ENCODE measurements around the gene TBC1D8B.

Gene TBC1D8B

DNA sequence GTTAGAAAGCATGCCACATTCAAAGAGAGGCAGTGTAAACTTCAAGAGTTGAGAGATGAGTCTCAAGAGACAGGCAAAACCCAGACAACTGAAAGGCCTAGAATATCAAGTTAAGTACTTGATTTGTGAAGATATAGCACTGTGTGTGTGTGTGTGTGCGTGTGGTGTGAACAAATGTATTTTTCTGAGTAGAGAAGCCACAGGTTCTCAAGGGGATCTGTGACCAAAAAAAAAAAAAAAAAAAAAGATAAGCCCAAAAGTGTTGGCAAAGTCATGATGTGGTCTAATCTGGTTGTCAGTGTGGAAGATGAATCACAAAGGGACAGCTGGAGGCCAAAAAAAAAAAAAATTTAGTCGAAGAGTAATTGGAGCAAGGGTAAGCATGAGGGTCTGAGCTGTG lies 96.8 kb downstream of the TBC1D8B start:
- no peak for DNase-seq

DNA sequence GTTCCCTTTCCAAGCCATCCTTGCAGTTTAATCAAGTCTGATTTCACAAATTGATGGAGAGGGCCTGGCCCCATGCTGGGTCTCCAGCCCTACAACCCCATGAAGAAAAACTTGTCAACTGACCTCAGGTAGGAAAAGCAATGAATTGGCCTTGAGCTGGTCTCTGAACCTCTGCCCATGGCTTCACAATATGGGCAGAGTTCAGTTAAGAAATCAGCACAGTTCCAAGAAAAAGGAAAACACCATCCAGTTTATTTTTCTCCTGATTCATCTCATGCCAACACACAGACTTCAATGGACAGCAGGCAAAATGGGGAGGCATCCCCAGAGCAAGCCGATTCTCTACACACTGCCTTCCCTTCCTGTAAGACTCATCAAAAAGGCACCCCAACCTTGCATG lies 97.4 kb downstream of the TBC1D8B start:
- no peak for DNase-seq

DNA sequence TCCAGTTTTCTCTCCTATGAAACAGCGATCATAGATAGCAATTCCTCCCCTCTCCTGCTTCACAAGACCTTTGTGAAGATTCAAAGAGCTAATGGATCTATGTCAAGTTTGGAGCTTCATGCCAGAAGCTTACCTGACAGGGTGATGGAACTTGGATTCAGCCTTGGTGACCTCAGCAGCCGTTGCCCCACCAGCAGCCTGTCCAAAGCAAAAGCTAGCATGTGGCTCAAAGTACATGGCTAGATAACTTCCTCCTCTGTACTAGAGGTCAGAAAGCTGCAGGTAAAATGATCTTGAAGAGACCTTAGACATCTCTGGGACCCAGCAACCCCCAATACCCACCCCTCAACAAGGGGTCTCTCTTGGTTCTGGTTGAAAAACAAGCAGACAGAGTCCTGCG lies 98.9 kb downstream of the TBC1D8B start:
- DNase-seq = no peak

DNA sequence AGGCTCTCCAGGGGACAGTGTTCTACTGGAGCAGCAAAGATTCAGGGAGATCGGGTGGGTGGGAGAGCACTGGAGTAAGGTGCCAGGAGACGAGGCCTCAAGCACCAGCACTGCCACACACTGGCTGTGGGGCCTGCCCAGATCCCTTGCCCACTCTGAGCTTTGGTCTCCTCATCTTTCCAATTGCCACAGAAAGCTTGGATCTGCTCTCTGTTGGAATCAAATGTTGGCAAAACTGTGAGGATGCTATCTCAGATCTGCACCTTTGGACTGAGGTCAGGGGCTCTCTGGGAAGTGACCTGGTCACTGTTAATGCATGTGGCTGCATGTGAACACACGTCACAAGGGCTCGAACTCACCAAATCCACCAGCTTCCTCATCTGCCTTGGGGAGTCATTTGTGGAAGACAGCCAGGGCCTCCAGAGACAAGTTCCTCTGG lies 99.3 kb downstream of the TBC1D8B start:
- DNase-seq = no peak

DNA sequence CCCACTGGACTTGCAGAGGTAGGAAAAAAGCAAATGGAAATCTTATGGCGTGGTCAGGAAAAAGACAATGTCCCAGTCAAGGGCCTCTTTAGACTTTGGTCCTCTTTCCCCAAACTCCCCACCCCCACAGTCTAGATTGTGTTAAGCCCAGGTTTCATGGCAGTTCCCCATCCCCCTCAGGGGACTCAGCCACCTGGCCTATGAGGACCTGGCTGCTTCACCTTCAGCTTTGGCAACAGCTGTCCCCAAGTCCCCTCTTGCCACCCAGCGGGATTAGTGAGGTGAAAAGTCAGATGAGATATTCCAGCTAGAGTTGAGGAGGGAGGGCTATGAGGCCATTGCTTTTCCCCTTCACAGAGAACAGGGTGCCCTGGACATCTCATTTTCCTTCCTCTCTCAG lies 100.2 kb downstream of the TBC1D8B start:
- DNase-seq = no peak

DNA sequence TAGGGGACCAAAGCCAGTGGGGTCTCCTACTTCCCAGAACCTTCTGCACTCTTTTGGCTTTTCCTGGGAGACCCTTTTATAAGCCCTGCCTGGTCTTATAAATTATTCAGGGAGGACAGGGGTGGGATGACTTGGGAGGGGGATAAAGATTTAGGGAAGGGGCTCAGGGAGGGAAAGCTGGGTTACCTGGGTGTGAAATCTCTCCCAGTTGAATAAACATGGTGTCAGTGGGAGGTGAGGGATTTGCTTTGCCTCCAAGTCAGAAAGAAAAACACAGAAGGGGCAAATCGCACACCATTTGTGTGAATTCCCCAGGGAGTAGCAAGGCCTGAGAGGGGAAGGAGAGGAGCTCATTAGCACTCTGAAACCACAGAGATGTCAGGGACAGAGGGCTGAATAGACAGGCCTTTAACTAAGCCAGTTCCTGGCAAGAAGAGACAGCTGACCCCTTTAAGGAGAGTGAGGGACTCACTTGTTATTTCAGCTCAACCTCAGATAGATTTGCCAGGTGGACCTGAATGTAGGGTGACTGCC lies 100.9 kb downstream of the TBC1D8B start, which contains the start of gene RIPPLY1:
RIPPLY1 (minus strand) TSS at position 51 of the 534 bp plus-strand sequence. CDS start 54 bp downstream, outside the sequence.
- no peak for DNase-seq

DNA sequence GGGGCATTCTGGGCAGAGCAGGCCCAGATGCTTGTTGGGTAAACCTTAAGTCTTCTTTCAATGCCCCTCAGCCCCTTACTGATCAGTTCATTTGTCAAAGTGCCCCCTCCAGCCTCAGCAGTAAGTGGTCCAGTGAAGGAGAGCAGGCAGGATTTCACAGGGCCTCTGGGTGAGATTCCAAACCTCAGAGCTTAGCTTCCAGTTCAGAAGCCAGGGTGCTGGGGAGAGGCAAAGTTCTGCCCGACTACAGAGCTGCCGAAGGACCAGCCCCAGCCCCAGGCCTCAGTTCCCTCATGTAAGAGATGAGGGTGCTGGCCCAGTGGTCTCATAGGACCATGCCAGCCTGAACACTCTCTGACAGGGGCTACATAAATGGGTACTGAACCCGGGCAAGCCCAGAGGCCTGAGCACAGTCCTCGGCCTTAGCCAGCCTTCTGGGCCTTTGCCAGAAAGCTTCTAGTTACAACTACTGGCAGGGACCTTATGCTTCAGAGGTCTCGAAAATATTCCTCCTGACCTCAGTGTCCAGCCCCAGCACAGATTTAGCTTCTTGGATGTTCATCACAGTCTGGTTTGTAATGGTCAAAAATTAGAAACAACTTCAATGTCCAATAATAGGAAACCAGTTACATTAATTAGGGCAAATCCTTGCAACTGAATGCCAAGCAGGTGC lies 101.5 kb downstream of the TBC1D8B start:
- no peak for DNase-seq

DNA sequence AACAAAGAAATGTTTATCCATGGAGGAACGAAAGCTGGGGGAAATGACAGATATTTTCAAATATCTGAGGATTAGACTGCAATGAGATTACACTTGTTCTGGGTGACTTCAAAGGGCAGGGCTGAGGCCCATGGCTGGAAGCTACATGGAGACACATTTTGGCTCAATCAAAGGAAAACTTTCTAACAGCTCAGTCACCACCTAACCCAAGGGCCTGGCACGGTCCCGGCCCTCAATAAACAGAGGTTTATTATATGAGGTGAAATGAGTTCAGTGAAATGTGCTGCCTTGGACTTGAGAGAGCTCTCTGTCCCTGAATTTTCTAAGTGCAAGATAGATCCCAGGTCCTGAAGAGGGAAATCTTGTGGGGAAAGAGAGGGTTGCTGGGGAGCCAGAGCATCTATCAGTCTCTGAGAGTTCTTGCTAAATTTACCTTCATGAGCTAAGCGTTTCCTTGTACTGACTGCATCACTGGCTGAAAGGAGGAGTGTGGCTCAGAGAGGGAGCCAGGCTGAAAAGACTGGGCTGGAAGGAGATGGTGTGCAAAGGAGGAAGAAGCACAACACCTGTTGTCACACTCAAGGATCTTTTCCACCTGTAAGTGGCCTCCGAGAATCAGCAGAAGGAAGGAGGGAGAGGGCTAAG lies 102.7 kb downstream of the TBC1D8B start:
- no peak for DNase-seq

DNA sequence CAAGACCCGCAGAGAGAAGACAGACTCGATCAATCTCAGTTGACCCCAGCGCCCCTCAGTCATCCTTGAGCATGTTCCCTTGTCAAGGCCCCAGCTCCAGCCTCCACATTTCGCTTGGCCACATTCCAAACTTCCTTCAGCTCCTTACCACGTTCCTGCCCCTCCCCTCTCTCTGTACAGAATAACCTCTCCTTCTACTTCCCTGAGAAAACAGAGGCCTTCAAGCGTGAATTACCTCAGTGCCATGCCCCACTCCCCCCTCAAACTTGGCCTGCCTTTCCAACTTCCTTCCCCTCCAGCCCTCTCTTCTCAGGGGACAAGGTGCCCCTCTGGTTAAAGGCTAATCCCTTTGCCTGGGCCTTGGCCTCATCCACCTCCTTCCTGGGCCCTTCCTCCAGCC lies 103.9 kb downstream of the TBC1D8B start:
- no peak for DNase-seq

DNA sequence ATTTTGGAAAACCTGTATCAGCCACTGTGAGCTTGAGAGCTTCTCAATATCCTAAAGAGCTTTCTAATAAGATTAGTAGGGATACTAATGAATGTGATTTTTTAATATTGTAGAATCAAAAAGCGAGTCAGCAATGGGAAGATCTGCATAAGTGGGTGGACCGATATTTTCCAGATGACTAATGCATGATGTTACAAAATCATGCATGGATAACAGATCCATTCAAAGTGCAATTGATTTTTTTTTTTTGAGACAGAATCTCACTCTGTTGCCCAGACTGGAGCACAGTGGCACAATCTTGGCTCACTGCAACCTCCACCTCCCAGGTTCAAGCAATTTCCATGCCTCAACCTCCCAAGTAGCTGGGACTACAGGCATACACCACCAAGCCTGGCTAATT lies 110.4 kb downstream of the TBC1D8B start:
- DNase-seq = no peak

DNA sequence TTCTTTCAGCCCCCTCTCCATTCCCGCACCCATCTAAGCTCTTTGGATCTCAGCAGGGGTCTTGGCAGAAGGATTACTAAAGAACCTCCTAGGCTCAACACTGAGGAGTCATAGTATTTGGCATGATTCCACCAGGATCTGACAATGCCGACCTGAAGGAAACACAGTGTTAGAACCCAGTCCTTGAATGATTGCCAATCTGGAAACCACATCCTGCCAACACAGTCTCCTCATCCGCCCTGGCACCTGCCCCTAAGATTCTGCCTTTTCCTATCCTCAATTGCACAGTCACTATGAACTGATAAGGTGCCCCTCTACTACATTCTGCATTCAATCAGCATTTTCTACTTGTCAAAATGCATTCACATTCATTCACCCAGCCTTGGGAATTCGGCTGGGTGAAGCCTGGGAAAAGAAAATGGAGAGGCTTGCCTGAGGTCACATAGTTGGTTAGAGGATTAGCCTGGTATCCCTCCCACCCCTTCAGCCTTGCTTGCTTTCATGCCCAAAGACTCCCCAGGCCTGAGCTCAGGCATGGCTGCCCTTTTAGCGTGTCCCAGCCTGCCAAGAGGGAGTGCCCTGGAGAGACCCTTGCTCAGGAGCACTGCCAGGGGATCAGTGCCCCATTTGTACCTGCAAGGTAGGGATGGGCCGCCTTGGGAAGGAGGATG lies 115.5 kb downstream of the TBC1D8B start:
- DNase-seq = no peak

DNA sequence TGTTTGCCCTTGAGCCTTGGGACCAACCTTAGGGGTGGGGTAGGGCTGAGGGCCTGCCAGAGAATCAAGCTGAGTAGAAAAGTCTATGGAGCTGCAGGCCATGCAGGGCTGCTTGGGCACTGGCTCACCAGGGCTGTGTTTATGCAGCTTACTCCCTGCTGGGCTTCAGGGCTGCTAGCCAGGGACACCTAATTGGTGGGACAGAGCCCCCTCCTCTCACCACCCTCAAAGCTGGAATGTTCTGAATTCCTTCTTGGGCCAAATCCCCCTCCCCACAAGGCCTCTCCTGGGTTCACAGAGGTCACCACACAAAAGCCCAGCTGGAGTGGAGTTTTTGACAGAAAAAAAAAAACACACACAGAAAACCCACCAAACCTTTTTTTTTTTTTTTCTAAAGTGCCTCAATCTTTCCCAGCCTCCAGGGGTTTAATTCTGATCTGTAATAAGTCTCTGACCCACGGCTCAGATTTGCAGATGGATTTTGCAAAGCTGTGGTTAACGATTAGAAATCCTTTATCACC lies 117.5 kb downstream of the TBC1D8B start, which contains the start of gene CLDN2:
CLDN2 (plus strand) TSS at position 471 of the 521 bp plus-strand sequence. CDS start 7,827 bp downstream, outside the sequence.
- no peak for DNase-seq

DNA sequence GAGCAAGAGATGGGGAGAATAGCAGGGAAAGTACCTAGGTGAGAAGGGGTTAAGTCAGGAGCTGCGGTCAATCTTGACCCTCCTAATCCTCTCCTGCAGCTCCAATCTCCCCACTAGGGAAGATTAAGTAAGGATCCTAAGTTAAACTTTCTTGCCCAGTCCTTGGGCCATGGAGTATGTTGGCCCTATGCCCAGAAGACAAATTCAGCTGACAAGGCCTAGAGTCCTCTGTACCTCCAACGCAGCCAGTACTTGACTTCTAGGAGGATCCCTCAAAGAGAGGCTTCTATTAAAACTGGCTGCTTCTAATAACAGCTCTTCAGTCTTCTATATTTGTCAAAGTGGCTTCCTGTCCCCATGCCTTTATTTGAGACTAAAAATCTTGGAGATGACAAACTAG lies 119.2 kb downstream of the TBC1D8B start:
- DNase-seq = no peak

All from NCI-H510A (cell line).